Fibroblast of the aortic adventitia (primary cell): ENCODE data around the gene APBA1. TPM values are rescaled to one million over a fixed set of nuclear protein-coding genes. Genes with fewer than 3 reads are reported as not detected.

Source experiments
- DNase-seq: peaks from one replicate; pipeline ENCODE4 v3.0.0-alpha.2; 2010; ENCODE audit warnings: low read depth
- H3K4me3 ChIP-seq: 2 replicates; pipeline ENCODE4 v1.5.1; 2011; ENCODE audit warnings: low read depth, mild to moderate bottlenecking, control low read depth, low read length, moderate library complexity
- total RNA-seq: library from RNA; depleted of rRNA; stranded (reverse); fragments of >200 nt; gene quantifications from 2 replicates; pipeline ENCODE4 v1.2.3, GENCODE V29; 2012; ENCODE audit warnings: low replicate concordance
- TF ChIP-seq, protein P1 (sequence below): IDR thresholded peaks from 2 replicates; pipeline ENCODE4 v1.5.1; 2011; ENCODE audit warnings: mild to moderate bottlenecking, low read length, control low read depth, inconsistent platforms; ENCODE audit not compliant: insufficient read depth

APBA1 gene
- total RNA-seq, 1 donor: 12.4 TPM

DNA sequence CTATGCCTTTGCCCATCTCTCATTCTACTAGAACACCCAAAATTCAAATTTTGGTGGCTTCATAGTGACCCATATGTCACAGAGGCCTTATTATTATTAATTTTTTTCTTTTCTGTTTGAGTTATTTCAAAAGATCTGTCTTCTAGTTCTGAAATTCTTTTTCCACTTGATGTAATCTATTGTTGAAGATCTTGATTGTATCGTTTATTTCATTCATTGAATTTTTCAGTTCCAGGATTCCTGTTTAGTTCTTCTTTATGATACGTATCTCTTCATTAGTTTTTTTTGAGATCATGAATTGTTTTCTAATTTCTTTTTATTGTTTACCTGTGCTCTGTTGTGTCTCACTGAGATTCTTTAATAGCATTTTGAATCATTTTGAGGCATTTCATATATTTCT, 24.6 kb upstream of the APBA1 start:
- TF ChIP-seq, protein P1, sequence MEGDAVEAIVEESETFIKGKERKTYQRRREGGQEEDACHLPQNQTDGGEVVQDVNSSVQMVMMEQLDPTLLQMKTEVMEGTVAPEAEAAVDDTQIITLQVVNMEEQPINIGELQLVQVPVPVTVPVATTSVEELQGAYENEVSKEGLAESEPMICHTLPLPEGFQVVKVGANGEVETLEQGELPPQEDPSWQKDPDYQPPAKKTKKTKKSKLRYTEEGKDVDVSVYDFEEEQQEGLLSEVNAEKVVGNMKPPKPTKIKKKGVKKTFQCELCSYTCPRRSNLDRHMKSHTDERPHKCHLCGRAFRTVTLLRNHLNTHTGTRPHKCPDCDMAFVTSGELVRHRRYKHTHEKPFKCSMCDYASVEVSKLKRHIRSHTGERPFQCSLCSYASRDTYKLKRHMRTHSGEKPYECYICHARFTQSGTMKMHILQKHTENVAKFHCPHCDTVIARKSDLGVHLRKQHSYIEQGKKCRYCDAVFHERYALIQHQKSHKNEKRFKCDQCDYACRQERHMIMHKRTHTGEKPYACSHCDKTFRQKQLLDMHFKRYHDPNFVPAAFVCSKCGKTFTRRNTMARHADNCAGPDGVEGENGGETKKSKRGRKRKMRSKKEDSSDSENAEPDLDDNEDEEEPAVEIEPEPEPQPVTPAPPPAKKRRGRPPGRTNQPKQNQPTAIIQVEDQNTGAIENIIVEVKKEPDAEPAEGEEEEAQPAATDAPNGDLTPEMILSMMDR: no peak
- DNase-seq: peak; percentile 6

DNA sequence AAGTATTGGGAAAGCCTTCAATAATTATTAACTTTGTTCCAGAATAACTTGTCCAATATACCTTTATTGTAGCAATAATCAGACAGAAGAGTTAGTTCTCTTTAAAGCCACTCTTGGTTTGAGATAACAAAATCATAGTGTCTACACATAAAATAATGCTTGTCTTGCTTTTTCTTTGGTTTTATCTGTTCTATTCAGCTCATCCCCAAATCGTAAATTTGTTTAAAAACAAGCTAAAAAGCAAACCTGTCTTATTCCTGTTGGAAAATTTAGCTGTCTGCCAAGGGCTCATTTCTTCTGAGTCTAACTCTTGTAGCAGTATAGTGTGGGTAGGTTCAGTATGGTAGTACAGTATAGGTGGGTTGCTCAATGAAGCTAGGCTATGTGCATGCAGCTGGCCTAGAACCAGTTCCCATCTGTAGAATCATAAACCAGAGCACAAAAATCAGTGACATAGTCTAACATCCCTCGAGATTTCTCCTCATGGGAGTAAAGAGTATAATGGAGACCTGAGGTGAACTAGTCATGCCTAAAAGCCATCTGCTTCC, 17.9 kb upstream of the APBA1 start:
- DNase-seq: no peak
- TF ChIP-seq, protein P1: no peak
- H3K4me3 ChIP-seq: no peak overlapping the region

More for the DNA sequence above, 24.6 kb upstream of the APBA1 start:
- no peak overlapping the region for H3K4me3 ChIP-seq

DNA sequence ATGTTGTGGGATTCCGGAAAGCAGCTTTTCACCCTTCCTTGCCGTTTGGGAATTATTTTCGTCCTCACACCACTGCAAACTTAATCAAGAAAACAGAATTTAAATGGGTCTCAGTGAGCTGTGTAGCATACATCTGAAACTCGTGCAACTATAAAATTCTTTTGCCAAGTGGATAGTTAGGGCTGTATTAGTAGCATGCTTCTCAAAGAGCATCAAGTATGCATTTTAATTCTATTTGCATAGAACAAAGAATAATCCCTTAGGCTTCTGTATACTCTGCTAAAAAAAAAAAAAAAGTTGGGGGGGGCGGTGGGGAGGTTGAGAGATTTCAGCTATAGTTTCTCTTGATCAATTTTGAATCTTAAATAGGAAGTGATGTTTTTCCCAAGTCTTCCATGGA, 11.8 kb upstream of the APBA1 start:
- no peak overlapping the region for H3K4me3 ChIP-seq
- no peak for DNase-seq
- TF ChIP-seq, protein P1: no peak

DNA sequence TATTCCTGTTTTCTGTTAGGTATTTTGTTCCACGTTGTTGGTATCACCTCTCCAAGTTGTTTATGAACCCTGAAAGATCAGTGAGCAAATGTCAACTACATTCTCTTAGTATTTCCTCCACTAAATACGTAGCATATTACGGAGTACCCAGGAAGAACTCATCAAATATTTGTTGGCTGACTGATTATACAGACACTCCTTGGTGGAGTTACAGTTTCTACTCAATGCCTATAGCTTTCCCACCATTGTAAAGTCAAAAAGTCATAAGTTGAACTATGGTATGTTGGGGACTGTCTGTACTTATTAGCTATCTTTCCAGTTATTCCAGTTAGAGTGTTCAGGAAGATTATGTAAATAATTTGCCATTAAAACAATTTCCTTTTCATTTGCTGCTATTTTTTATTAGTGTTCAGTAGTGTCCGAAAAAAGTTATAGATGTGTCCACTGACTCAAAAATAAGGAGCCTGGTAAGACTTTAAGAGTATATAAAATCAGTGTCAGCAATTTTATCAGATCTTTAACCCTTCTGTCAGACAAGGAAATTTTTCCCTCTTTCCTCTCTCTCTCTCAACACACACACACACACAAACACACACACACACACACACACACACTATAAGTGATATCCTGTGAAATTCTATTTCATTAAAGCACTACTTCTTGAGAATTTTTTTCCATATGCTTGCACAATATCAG, 6.8 kb upstream of the APBA1 start:
- TF ChIP-seq, protein P1: no peak
- DNase-seq: no peak
- no peak overlapping the region for H3K4me3 ChIP-seq

DNA sequence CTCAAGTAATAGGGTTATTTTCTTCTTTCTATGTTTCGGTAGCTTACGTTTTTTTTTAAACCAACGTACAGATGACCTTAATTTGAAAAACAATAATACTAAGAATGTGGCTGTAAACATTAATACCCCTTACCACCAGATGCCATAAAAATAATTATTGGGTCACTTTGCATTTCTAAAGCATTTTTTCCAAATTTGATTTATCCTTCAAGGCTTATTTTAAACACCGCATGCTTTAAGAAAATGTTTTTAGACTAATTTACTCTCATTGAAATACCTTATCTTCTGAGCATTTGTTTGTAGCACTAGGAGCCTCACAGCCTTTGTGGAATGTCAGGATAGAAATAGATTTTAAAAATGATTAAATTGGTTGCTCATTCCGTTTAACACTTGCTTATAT, 5.8 kb upstream of the APBA1 start:
- H3K4me3 ChIP-seq: no peak overlapping the region
- DNase-seq: no peak
- TF ChIP-seq, protein P1: no peak

DNA sequence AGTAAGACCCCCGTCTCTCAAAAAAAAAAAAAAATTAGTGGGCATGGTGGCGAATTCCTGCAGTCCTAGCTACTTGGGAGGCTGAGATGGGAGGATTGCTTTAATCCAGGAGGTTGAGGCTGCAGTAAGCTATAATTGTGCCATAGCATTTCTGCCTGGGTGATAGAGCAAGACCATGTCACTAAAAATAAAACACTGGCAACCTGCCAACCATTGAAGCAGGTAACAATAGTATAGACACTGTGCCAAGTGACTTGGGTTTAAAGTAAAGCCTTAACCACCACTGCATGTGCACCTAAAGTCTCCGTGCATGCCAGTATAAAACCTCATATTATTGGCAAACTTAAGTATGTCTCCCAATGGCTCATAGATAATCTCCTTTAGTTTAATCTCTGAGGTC, 3.4 kb upstream of the APBA1 start:
- peak; percentile 10 for DNase-seq
- TF ChIP-seq, protein P1: no peak
- H3K4me3 ChIP-seq: no peak overlapping the region
